Stimulated activated naive CD4-positive, alpha-beta T cell treated with Interleukin-2 at 50 U/mL for 16 hours (primary cell): ENCODE measurements around the gene GALNTL6.

Experiments used
- DNase-seq: peaks from one replicate; lab custom pipeline; 2025; lab: John Stamatoyannopoulos, UW

Gene GALNTL6

GRCh38 chr4:171812665-171813525 lies at the start of gene GALNTL6:
GALNTL6 (plus strand) TSS chr4:171813404.
- no peak for DNase-seq

- DNase-seq, result no peak
Observed at GRCh38 chr4:171765514-171765913, 47.7 kb upstream of the GALNTL6 start.

GRCh38 chr4:171774642-171775190 lies 38.5 kb upstream of the GALNTL6 start:
- DNase-seq, result no peak

GRCh38 chr4:171779301-171779700 lies 33.9 kb upstream of the GALNTL6 start:
- DNase-seq, result no peak

- DNase-seq, result no peak
Observed at GRCh38 chr4:171785388-171785787, 27.8 kb upstream of the GALNTL6 start.

- no peak for DNase-seq
Observed at GRCh38 chr4:171793723-171794122, 19.5 kb upstream of the GALNTL6 start.

- DNase-seq, result no peak
Observed at GRCh38 chr4:171794528-171794927, 18.7 kb upstream of the GALNTL6 start.

GRCh38 chr4:171809854-171810253 lies 3.4 kb upstream of the GALNTL6 start:
- no peak for DNase-seq

- DNase-seq, result no peak
Observed at GRCh38 chr4:171812333-171812664, 905 bp upstream of the GALNTL6 start.

- DNase-seq, result no peak
Observed at GRCh38 chr4:171813526-171814250, 484 bp downstream of the GALNTL6 start.

GRCh38 chr4:171814545-171814944 lies 1.3 kb downstream of the GALNTL6 start:
- DNase-seq, result no peak

- no peak for DNase-seq
Observed at GRCh38 chr4:171817026-171817425, 3.8 kb downstream of the GALNTL6 start.

- no peak for DNase-seq
Observed at GRCh38 chr4:171834640-171835039, 21.4 kb downstream of the GALNTL6 start.

- no peak for DNase-seq
Observed at GRCh38 chr4:171843456-171843855, 30.3 kb downstream of the GALNTL6 start.

GRCh38 chr4:171846232-171846631 lies 33.0 kb downstream of the GALNTL6 start:
- DNase-seq, result no peak

- no peak for DNase-seq
Observed at GRCh38 chr4:171846893-171847292, 33.7 kb downstream of the GALNTL6 start.

GRCh38 chr4:171847751-171848150 lies 34.5 kb downstream of the GALNTL6 start:
- DNase-seq, result no peak

- no peak for DNase-seq
Observed at GRCh38 chr4:171849686-171850222, 36.5 kb downstream of the GALNTL6 start.

- no peak for DNase-seq
Observed at GRCh38 chr4:171851295-171851694, 38.1 kb downstream of the GALNTL6 start.

GRCh38 chr4:171857302-171858012 lies 44.3 kb downstream of the GALNTL6 start:
- DNase-seq, result no peak

- DNase-seq, result no peak
Observed at GRCh38 chr4:171875291-171875690, 62.1 kb downstream of the GALNTL6 start.

GRCh38 chr4:171876636-171877035 lies 63.4 kb downstream of the GALNTL6 start:
- DNase-seq, result no peak
